Liver (tissue), 9 donors: ENCODE measurements around the gene MEGF6. TPM values are rescaled to one million over a fixed set of nuclear protein-coding genes. Genes with fewer than 3 reads are reported as not detected.

ENCODE experiments used
- DNase-seq: peaks from one replicate; pipeline ENCODE4 v3.0.0-alpha.2; 2017; ENCODE audit warnings: low spot score
- H3K27ac ChIP-seq, 2 donors: one replicate each; pipeline ENCODE4 v1.7.0; 2013; ENCODE audit warnings: inconsistent platforms in 2 of 2, low read length in 2 of 2, control low read depth in 1 of 2, low read depth in 1 of 2, mild to moderate bottlenecking in 1 of 2
- H3K27me3 ChIP-seq, 4 donors: one replicate each; pipeline versions ENCODE4 v1.6.1 to v1.7.0; 2013; ENCODE audit warnings: low read length in 3 of 4, inconsistent platforms in 1 of 4, mild to moderate bottlenecking in 1 of 4, moderate library complexity in 1 of 4; ENCODE audit not compliant: control insufficient read depth in 4 of 4, insufficient read depth in 4 of 4
- H3K36me3 ChIP-seq, 4 donors: one replicate each; pipeline versions ENCODE4 v1.6.1 to v1.7.0; 2013; ENCODE audit warnings: low read length in 3 of 4, mild to moderate bottlenecking in 3 of 4, low read depth in 1 of 4, moderate library complexity in 1 of 4; ENCODE audit not compliant: control insufficient read depth in 4 of 4, insufficient read depth in 3 of 4
- H3K4me1 ChIP-seq, 4 donors: one replicate each; pipeline versions ENCODE4 v1.6.1 to v1.7.0; 2013; ENCODE audit warnings: low read length in 3 of 4, mild to moderate bottlenecking in 3 of 4, moderate library complexity in 1 of 4; ENCODE audit not compliant: control insufficient read depth in 4 of 4, insufficient read depth in 4 of 4
- H3K4me3 ChIP-seq, 3 donors: one replicate each; pipeline versions ENCODE4 v1.6.1 to v1.7.0; 2013; ENCODE audit warnings: low read length in 3 of 3, control low read depth in 1 of 3, low read depth in 1 of 3, mild to moderate bottlenecking in 1 of 3
- H3K9ac ChIP-seq, 2 donors: one replicate each; pipeline ENCODE4 v1.7.0; 2013; ENCODE audit warnings: low read length in 2 of 2, mild to moderate bottlenecking in 2 of 2, moderate library complexity in 2 of 2, control low read depth in 1 of 2, low read depth in 1 of 2
- H3K9me3 ChIP-seq, 4 donors: one replicate each; pipeline versions ENCODE4 v1.6.1 to v1.7.0; 2013; ENCODE audit warnings: low read length in 3 of 4; ENCODE audit not compliant: control insufficient read depth in 4 of 4
- EGR1 ChIP-seq, 2 donors: IDR thresholded peaks; 2 replicates each; pipeline ENCODE4 v1.6.1; 2016 to 2018; ENCODE audit warnings: antibody characterized with exemption in 2 of 2, low read depth in 2 of 2
- FOXA1 ChIP-seq: IDR thresholded peaks from 2 replicates; pipeline ENCODE4 v1.6.1; 2016; ENCODE audit warnings: antibody characterized with exemption
- FOXA2 ChIP-seq: IDR thresholded peaks from 2 replicates; pipeline ENCODE4 v1.6.1; 2016; ENCODE audit warnings: antibody characterized with exemption
- GABPA ChIP-seq, 2 donors: IDR thresholded peaks in 1 of 2; conservative IDR thresholded peaks in 1 of 2; 2 replicates each; pipeline ENCODE4 v1.6.1; 2016; ENCODE audit warnings: antibody characterized with exemption in 2 of 2, mild to moderate bottlenecking in 1 of 2, moderate library complexity in 1 of 2
- JUND ChIP-seq, 2 donors: IDR thresholded peaks; 2 replicates each; pipeline ENCODE4 v1.6.1; 2016; ENCODE audit warnings: antibody characterized with exemption in 2 of 2
- NR2F2 ChIP-seq: IDR thresholded peaks from 2 replicates; pipeline ENCODE4 v1.6.1; 2016; ENCODE audit warnings: antibody characterized with exemption
- RAD21 ChIP-seq, 2 donors: IDR thresholded peaks; 2 replicates each; pipeline ENCODE4 v1.6.1; 2016; ENCODE audit warnings: antibody characterized with exemption in 2 of 2, mild to moderate bottlenecking in 2 of 2
- RXRA ChIP-seq, 2 donors: IDR thresholded peaks; 2 replicates each; pipeline ENCODE4 v1.6.1; 2017 to 2018; ENCODE audit warnings: antibody characterized with exemption in 2 of 2, mild to moderate bottlenecking in 1 of 2
- TAF1 ChIP-seq: conservative IDR thresholded peaks from 2 replicates; pipeline ENCODE4 v1.6.1; 2016; ENCODE audit warnings: antibody characterized with exemption, mild to moderate bottlenecking
- YY1 ChIP-seq: IDR thresholded peaks from 2 replicates; pipeline ENCODE4 v1.6.1; 2016; ENCODE audit warnings: antibody characterized with exemption, mild to moderate bottlenecking
- WGBS: extraction: QIAGEN DNeasy Blood & Tissue Kit; methylation state at CpG from one replicate; pipeline ENCODE4 v1.1.7; 2013; 5-methylcytosine and 5-hydroxymethylcytosine counted together
- polyA plus RNA-seq, 2 donors: library from polyadenylated mRNA; stranded (reverse) in 1 of 2; unstranded in 1 of 2; fragments of 200-250 nt in 1 of 2; fragments of >200 nt in 1 of 2; fragmentation: Nextera tagmentation in 1 of 2; extraction: Ambion mirVana in 1 of 2; gene quantifications; one replicate each; pipeline versions ENCODE4 v1.2.1 to v1.2.3, GENCODE V29; 2013 to 2015
- total RNA-seq, 2 donors: library from RNA; depleted of rRNA; stranded (reverse); fragments of >200 nt; gene quantifications; one replicate each; pipeline ENCODE4 v1.2.3, GENCODE V29; 2014
- TF ChIP-seq, protein P1 (sequence below): IDR thresholded peaks from 2 replicates; pipeline ENCODE4 v1.6.1; 2016; ENCODE audit warnings: antibody characterized with exemption
- TF ChIP-seq, protein P2 (sequence below): IDR thresholded peaks from 2 replicates; pipeline ENCODE4 v1.6.1; 2016; ENCODE audit warnings: antibody characterized with exemption
- TF ChIP-seq, protein P3 (sequence below): IDR thresholded peaks from 2 replicates; pipeline ENCODE4 v1.6.1; 2016; ENCODE audit warnings: antibody characterized with exemption
- TF ChIP-seq, protein P4 (sequence below): IDR thresholded peaks from 2 replicates; pipeline ENCODE4 v1.6.1; 2016; ENCODE audit warnings: antibody characterized with exemption, mild to moderate bottlenecking
- TF ChIP-seq, protein P5 (sequence below): fragments of 150-350 bp; IDR thresholded peaks from 2 replicates; pipeline ENCODE4 v1.5.1; 2017; ENCODE audit warnings: improper control_type of control experiment, low read depth, low read length; ENCODE audit not compliant: missing input control
- donor health status: healthy.
- donor health status: healthy.
- donor health status: healthy.
- donor health status: healthy.
- donor health status: healthy.

Gene MEGF6
- total and polyA plus RNA-seq, 4 donors, result 1.3 to 11.0 (median 4.0) TPM

DNA sequence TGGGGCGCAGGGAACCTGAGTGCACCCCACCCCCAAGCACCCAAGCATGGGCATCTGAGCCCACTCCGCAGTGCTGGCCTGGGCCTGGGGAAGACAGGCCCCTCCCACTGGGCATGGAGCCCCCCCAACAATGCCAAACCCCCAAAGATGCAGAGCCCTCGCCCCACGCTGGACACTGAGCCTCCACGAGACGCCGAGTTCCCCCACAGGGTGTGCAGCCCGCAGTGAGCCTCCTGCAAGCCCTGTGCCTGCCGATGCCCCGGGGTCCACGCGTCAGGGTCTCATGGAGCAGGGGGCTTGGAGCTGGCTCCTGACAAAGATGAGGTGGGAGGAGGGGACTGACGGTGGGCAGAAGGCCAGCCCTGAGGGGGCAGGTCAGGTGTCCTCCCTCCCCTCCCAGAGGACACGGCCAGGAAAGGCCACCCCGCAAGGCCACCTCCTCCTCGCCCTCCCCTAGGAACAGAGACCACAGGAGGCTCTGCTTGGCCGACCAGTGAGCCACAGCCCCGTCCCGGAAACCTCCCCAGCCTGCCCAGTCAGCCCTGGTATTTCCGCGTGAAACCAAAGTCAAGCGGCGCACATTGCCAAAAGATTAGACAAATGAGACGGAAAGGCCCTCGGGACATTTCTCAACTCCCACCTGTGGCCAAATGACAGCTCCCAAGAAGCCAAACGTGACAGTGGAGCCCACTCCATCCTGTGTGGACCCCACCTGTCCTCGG, 33.4 kb downstream of the MEGF6 start:
- Histone ChIP-seq H3K9me3 (no peaks in the 10 kb centered on the region), H3K27me3 (no peaks in the 10 kb centered on the region), H3K27ac (no peak overlapping the region), H3K9ac (no peak overlapping the region), H3K4me1 (no peaks in the 10 kb centered on the region), H3K36me3 (no peaks in the 10 kb centered on the region), H3K4me3 (no peak overlapping the region)
- DNase-seq, result no peak
- TF ChIP-seq JUND (IDR thresholded peaks at IDR 0.05), result no peak
- TF ChIP-seq, protein P1, sequence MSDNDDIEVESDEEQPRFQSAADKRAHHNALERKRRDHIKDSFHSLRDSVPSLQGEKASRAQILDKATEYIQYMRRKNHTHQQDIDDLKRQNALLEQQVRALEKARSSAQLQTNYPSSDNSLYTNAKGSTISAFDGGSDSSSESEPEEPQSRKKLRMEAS, result no peak
- TF ChIP-seq, protein P2, sequence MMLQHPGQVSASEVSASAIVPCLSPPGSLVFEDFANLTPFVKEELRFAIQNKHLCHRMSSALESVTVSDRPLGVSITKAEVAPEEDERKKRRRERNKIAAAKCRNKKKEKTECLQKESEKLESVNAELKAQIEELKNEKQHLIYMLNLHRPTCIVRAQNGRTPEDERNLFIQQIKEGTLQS, result no peak
- TF ChIP-seq FOXA1, result no peak
- TF ChIP-seq NR2F2, result no peak
- no peak for TF ChIP-seq EGR1 (IDR thresholded peaks at IDR 0.05; ENCODE audit: low read depth in 2 of 2)
- TF ChIP-seq, protein P3, sequence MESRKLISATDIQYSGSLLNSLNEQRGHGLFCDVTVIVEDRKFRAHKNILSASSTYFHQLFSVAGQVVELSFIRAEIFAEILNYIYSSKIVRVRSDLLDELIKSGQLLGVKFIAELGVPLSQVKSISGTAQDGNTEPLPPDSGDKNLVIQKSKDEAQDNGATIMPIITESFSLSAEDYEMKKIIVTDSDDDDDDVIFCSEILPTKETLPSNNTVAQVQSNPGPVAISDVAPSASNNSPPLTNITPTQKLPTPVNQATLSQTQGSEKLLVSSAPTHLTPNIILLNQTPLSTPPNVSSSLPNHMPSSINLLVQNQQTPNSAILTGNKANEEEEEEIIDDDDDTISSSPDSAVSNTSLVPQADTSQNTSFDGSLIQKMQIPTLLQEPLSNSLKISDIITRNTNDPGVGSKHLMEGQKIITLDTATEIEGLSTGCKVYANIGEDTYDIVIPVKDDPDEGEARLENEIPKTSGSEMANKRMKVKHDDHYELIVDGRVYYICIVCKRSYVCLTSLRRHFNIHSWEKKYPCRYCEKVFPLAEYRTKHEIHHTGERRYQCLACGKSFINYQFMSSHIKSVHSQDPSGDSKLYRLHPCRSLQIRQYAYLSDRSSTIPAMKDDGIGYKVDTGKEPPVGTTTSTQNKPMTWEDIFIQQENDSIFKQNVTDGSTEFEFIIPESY, result no peak
- TF ChIP-seq GABPA (IDR thresholded peaks at IDR 0.05 in 1 of 2, conservative IDR thresholded peaks at IDR 0.05 in 1 of 2), result no peak
- TF ChIP-seq, protein P4, sequence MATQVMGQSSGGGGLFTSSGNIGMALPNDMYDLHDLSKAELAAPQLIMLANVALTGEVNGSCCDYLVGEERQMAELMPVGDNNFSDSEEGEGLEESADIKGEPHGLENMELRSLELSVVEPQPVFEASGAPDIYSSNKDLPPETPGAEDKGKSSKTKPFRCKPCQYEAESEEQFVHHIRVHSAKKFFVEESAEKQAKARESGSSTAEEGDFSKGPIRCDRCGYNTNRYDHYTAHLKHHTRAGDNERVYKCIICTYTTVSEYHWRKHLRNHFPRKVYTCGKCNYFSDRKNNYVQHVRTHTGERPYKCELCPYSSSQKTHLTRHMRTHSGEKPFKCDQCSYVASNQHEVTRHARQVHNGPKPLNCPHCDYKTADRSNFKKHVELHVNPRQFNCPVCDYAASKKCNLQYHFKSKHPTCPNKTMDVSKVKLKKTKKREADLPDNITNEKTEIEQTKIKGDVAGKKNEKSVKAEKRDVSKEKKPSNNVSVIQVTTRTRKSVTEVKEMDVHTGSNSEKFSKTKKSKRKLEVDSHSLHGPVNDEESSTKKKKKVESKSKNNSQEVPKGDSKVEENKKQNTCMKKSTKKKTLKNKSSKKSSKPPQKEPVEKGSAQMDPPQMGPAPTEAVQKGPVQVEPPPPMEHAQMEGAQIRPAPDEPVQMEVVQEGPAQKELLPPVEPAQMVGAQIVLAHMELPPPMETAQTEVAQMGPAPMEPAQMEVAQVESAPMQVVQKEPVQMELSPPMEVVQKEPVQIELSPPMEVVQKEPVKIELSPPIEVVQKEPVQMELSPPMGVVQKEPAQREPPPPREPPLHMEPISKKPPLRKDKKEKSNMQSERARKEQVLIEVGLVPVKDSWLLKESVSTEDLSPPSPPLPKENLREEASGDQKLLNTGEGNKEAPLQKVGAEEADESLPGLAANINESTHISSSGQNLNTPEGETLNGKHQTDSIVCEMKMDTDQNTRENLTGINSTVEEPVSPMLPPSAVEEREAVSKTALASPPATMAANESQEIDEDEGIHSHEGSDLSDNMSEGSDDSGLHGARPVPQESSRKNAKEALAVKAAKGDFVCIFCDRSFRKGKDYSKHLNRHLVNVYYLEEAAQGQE, result no peak
- no peak for TF ChIP-seq RXRA (IDR thresholded peaks at IDR 0.05)
- TF ChIP-seq, protein P5, sequence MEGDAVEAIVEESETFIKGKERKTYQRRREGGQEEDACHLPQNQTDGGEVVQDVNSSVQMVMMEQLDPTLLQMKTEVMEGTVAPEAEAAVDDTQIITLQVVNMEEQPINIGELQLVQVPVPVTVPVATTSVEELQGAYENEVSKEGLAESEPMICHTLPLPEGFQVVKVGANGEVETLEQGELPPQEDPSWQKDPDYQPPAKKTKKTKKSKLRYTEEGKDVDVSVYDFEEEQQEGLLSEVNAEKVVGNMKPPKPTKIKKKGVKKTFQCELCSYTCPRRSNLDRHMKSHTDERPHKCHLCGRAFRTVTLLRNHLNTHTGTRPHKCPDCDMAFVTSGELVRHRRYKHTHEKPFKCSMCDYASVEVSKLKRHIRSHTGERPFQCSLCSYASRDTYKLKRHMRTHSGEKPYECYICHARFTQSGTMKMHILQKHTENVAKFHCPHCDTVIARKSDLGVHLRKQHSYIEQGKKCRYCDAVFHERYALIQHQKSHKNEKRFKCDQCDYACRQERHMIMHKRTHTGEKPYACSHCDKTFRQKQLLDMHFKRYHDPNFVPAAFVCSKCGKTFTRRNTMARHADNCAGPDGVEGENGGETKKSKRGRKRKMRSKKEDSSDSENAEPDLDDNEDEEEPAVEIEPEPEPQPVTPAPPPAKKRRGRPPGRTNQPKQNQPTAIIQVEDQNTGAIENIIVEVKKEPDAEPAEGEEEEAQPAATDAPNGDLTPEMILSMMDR, result no peak
- no peak for TF ChIP-seq YY1
- WGBS, result 81% methylated on average over 27 of the region's 27 CpGs

DNA sequence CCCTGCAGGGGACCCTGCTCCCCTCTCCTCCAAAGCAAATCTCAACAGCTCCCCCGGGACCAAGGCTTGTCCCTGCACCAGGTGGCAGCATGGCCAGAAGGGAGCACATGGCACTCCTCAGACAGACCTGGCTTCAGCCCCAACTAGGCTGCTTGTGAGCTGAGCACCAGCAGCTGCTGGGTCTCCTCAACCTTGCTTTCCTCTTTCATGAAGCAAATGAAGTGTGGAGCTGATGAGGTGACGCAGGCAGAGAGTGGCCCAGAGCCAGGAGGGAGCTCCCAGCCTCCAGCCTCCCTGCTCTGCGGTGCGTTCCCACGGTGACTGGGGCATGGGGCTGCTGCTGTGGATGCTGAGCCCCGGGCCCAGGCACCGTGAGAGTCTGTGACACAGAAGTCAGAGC, 34.0 kb downstream of the MEGF6 start:
- H3K9me3 ChIP-seq, result no peaks in the 10 kb centered on the region
- no peak overlapping the region for H3K4me3 ChIP-seq
- WGBS, result 82% methylated on average over 7 of the region's 7 CpGs
- H3K36me3 ChIP-seq, result no peaks in the 10 kb centered on the region
- H3K4me1 ChIP-seq, result no peaks in the 10 kb centered on the region
- DNase-seq, result no peak
- no peak overlapping the region for H3K27ac ChIP-seq
- H3K9ac ChIP-seq, result no peak overlapping the region
- H3K27me3 ChIP-seq, result no peaks in the 10 kb centered on the region
- TF ChIP-seq, protein P4, result no peak
- TF ChIP-seq, protein P3, result no peak
- TF ChIP-seq FOXA2 (no peak), RAD21 (IDR thresholded peaks at IDR 0.05) (no peak), TAF1 (no peak), FOXA1 (no peak), NR2F2 (no peak), GABPA (IDR thresholded peaks at IDR 0.05 in 1 of 2, conservative IDR thresholded peaks at IDR 0.05 in 1 of 2) (no peak), YY1 (no peak)
- TF ChIP-seq, protein P1, result no peak
